ENCODE data around the gene SLC1A7.

GRCh38 chr1:53114090-53114489 is 28.3 kb downstream of the SLC1A7 start:
- no peak for TF ChIP-seq POLR2A (IDR thresholded peaks at IDR 0.05)
- TF ChIP-seq, protein P1, sequence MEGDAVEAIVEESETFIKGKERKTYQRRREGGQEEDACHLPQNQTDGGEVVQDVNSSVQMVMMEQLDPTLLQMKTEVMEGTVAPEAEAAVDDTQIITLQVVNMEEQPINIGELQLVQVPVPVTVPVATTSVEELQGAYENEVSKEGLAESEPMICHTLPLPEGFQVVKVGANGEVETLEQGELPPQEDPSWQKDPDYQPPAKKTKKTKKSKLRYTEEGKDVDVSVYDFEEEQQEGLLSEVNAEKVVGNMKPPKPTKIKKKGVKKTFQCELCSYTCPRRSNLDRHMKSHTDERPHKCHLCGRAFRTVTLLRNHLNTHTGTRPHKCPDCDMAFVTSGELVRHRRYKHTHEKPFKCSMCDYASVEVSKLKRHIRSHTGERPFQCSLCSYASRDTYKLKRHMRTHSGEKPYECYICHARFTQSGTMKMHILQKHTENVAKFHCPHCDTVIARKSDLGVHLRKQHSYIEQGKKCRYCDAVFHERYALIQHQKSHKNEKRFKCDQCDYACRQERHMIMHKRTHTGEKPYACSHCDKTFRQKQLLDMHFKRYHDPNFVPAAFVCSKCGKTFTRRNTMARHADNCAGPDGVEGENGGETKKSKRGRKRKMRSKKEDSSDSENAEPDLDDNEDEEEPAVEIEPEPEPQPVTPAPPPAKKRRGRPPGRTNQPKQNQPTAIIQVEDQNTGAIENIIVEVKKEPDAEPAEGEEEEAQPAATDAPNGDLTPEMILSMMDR (IDR thresholded peaks at IDR 0.05) = no peak
